H1 (cell line): ENCODE data around the gene ADCYAP1. TPM values are rescaled to one million over a fixed set of nuclear protein-coding genes. Genes with fewer than 3 reads are reported as not detected.

Source experiments
- ATF3 ChIP-seq: IDR thresholded peaks from 2 replicates; pipeline ENCODE4 v1.6.1; 2011; ENCODE audit warnings: low read depth, mild to moderate bottlenecking, low read length; ENCODE audit not compliant: insufficient read depth
- CHD7 ChIP-seq: fragments of 300-600 bp; sonication (generic); IDR thresholded peaks from 2 replicates; pipeline ENCODE4 v1.7.1; 2012; ENCODE audit warnings: low read length, moderate library complexity, mild to moderate bottlenecking, inconsistent platforms; ENCODE audit not compliant: insufficient replicate concordance
- PHF8 ChIP-seq: fragments of 200-600 bp; sonication (generic); conservative IDR thresholded peaks from 2 replicates; pipeline ENCODE4 v1.7.1; 2012; ENCODE audit warnings: low read depth, mild to moderate bottlenecking, inconsistent platforms, low read length, moderate library complexity
- RBBP5 ChIP-seq: IDR thresholded peaks from 2 replicates; pipeline ENCODE4 v1.7.1; 2012; ENCODE audit warnings: low read depth, mild to moderate bottlenecking, inconsistent platforms, low read length, moderate library complexity, borderline replicate concordance
- RFX5 ChIP-seq: IDR thresholded peaks from 2 replicates; pipeline ENCODE4 v1.6.1; 2011; ENCODE audit warnings: low read depth, low read length, improper control_type of control experiment, borderline replicate concordance
- RXRA ChIP-seq: IDR thresholded peaks from 2 replicates; pipeline ENCODE4 v1.6.1; 2011; ENCODE audit warnings: low read depth, mild to moderate bottlenecking, low read length, moderate library complexity; ENCODE audit not compliant: insufficient read depth
- SIN3A ChIP-seq, 2 experiments: IDR thresholded peaks in 1 of 2; conservative IDR thresholded peaks in 1 of 2; 2 replicates each; pipeline ENCODE4 v1.6.1; 2011 to 2012; ENCODE audit warnings: low read length in 2 of 2, improper control_type of control experiment in 1 of 2, low read depth in 1 of 2, mild to moderate bottlenecking in 1 of 2
- SIX5 ChIP-seq: IDR thresholded peaks from 2 replicates; pipeline ENCODE4 v1.6.1; 2011; ENCODE audit warnings: mild to moderate bottlenecking, low read depth, low read length
- SRF ChIP-seq: IDR thresholded peaks from 2 replicates; pipeline ENCODE4 v1.6.1; 2011; ENCODE audit warnings: mild to moderate bottlenecking, low read depth, low read length, moderate library complexity
- TBP ChIP-seq: IDR thresholded peaks from 2 replicates; pipeline ENCODE4 v1.6.1; 2011; ENCODE audit warnings: low read depth, low read length, improper control_type of control experiment
- TCF12 ChIP-seq: IDR thresholded peaks from 2 replicates; pipeline ENCODE4 v1.6.1; 2011; ENCODE audit warnings: low read depth, mild to moderate bottlenecking, low read length
- polyA plus RNA-seq, 7 experiments: library from polyadenylated mRNA; depleted of rRNA in 3 of 7; stranded (reverse) in 5 of 7; unstranded in 2 of 7; fragments of >200 nt in 5 of 7; fragments of 200-250 nt in 2 of 7; gene quantifications; 1 replicate in 5 of 7; 2 replicates in 1 of 7; 4 replicates in 1 of 7; pipeline versions ENCODE4 v1.2.1 to v1.2.3, GENCODE V29; 2011 to 2013; ENCODE audit warnings: missing spikeins in 2 of 7, mixed read lengths in 2 of 7
- total RNA-seq: library from RNA; stranded (reverse); fragmentation: NEBNext Ultra II Directional; extraction: Animal tissue kit (Norgen Biotek cat#: 25700); gene quantifications from 2 replicates; pipeline ENCODE4 v1.2.1, GENCODE V29; 2021

Gene ADCYAP1
- total and polyA plus RNA-seq, 2 of the 8 experiments (the other 6 are each of a cell fraction or from before 2014, with no cell fraction given), result 0.02 TPM; not detected in 1

- TF ChIP-seq CHD7, result no peak
- no peak for TF ChIP-seq RFX5
- TF ChIP-seq PHF8, result no peak
- TF ChIP-seq SIN3A (conservative IDR thresholded peaks at IDR 0.05 in 1 of 2, IDR thresholded peaks at IDR 0.05 in 1 of 2; ENCODE audit: low read depth in 1 of 2, low read length in 2 of 2), result no peak
- no peak for TF ChIP-seq ATF3
- TF ChIP-seq RBBP5, result no peak
- no peak for TF ChIP-seq RXRA
- TF ChIP-seq SRF, result no peak
- no peak for TF ChIP-seq SIX5
- no peak for TF ChIP-seq TBP
- TF ChIP-seq TCF12, result no peak
Observed at GRCh38 chr18:886076-886475, 18.6 kb upstream of the ADCYAP1 start (continued).
